ENCODE results near the gene SLC23A2. TPM values are rescaled to one million over a fixed set of nuclear protein-coding genes. Genes with fewer than 3 reads are reported as not detected.

SLC23A2 gene
- total RNA-seq, 1 donor from 2014 or later = 20.8 TPM

GRCh38 chr20:4957187-4957586 is 44.1 kb downstream of the SLC23A2 start:
- Histone ChIP-seq H3K4me1 (ENCODE audit: insufficient read depth, low read length) (peaks cover under 1% of the 10 kb centered on the region), H3K9ac (ENCODE audit: low read length) (no peak overlapping the region), H2AFZ (ENCODE audit: low read depth, low read length) (no peak overlapping the region), H4K20me1 (ENCODE audit: insufficient read depth, low read length) (no peaks in the 10 kb centered on the region), H3K4me2 (ENCODE audit: low read length) (no peak overlapping the region), H3K9me3 (ENCODE audit: insufficient read depth, low read depth, low read length) (peaks cover 4% of the 10 kb centered on the region), H3K4me3 (ENCODE audit: insufficient read depth, low read depth, low read length) (no peak overlapping the region), H3K27ac (ENCODE audit: low read depth, low read length) (no peak overlapping the region), H3K79me2 (ENCODE audit: insufficient read depth, low read length) (no peaks in the 10 kb centered on the region), H3K27me3 (ENCODE audit: insufficient read depth, low read length) (no peaks in the 10 kb centered on the region), H3K36me3 (ENCODE audit: insufficient read depth, low read length) (no peaks in the 10 kb centered on the region)
- Mint-ChIP-seq H3K27me3 (ENCODE audit: low read depth, unreplicated experiment) (no peaks in the 10 kb centered on the region), H3K4me1 (ENCODE audit: low read depth, unreplicated experiment) (peaks cover 13% of the 10 kb centered on the region), H3K4me3 (ENCODE audit: unreplicated experiment) (no peak overlapping the region), H3K9me3 (ENCODE audit: unreplicated experiment) (no peaks in the 10 kb centered on the region), H3K36me3 (ENCODE audit: low read depth, unreplicated experiment) (no peaks in the 10 kb centered on the region), H3K27ac (ENCODE audit: unreplicated experiment) (no peak overlapping the region)
- TF ChIP-seq EZH2 (IDR thresholded peaks at IDR 0.05; ENCODE audit: insufficient read depth, low read length) (no peak), CTCF (IDR thresholded peaks at IDR 0.05; ENCODE audit: insufficient read depth, low read depth, low read length) (no peak)
- DNase-seq (ENCODE audit: low read depth) (no peak), FAIRE-seq (no peak)

GRCh38 chr20:4956200-4956810 is 45.0 kb downstream of the SLC23A2 start:
- Mint-ChIP-seq H3K9me3 (ENCODE audit: unreplicated experiment) (no peaks in the 10 kb centered on the region), H3K27ac (ENCODE audit: unreplicated experiment) (no peak overlapping the region), H3K27me3 (ENCODE audit: low read depth, unreplicated experiment) (no peaks in the 10 kb centered on the region), H3K4me1 (ENCODE audit: low read depth, unreplicated experiment) (peaks cover 9% of the 10 kb centered on the region), H3K36me3 (ENCODE audit: low read depth, unreplicated experiment) (no peaks in the 10 kb centered on the region), H3K4me3 (ENCODE audit: unreplicated experiment) (no peak overlapping the region)
- FAIRE-seq = no peak
- Histone ChIP-seq H3K27me3 (ENCODE audit: insufficient read depth, low read length) (no peaks in the 10 kb centered on the region), H3K79me2 (ENCODE audit: insufficient read depth, low read length) (no peaks in the 10 kb centered on the region), H3K27ac (ENCODE audit: low read depth, low read length) (no peak overlapping the region), H2AFZ (ENCODE audit: low read depth, low read length) (no peak overlapping the region), H3K4me2 (ENCODE audit: low read length) (no peak overlapping the region), H3K9me3 (ENCODE audit: insufficient read depth, low read depth, low read length) (peaks cover 4% of the 10 kb centered on the region), H4K20me1 (ENCODE audit: insufficient read depth, low read length) (no peaks in the 10 kb centered on the region), H3K9ac (ENCODE audit: low read length) (no peak overlapping the region), H3K4me1 (ENCODE audit: insufficient read depth, low read length) (no peaks in the 10 kb centered on the region), H3K4me3 (ENCODE audit: insufficient read depth, low read depth, low read length) (no peak overlapping the region), H3K36me3 (ENCODE audit: insufficient read depth, low read length) (no peaks in the 10 kb centered on the region)
- no peak for DNase-seq (ENCODE audit: low read depth)
- TF ChIP-seq CTCF (IDR thresholded peaks at IDR 0.05; ENCODE audit: insufficient read depth, low read depth, low read length) = peak; percentile 92
- TF ChIP-seq EZH2 (IDR thresholded peaks at IDR 0.05; ENCODE audit: insufficient read depth, low read length) = no peak

- Histone ChIP-seq H3K27ac (ENCODE audit: low read depth, low read length) (no peak overlapping the region), H3K79me2 (ENCODE audit: insufficient read depth, low read length) (no peaks in the 10 kb centered on the region), H2AFZ (ENCODE audit: low read depth, low read length) (no peak overlapping the region), H3K9me3 (ENCODE audit: insufficient read depth, low read depth, low read length) (peaks cover 4% of the 10 kb centered on the region), H3K9ac (ENCODE audit: low read length) (no peak overlapping the region), H3K4me2 (ENCODE audit: low read length) (no peak overlapping the region), H3K4me3 (ENCODE audit: insufficient read depth, low read depth, low read length) (no peak overlapping the region), H3K27me3 (ENCODE audit: insufficient read depth, low read length) (no peaks in the 10 kb centered on the region), H3K4me1 (ENCODE audit: insufficient read depth, low read length) (peaks cover 7% of the 10 kb centered on the region), H4K20me1 (ENCODE audit: insufficient read depth, low read length) (peaks cover 8% of the 10 kb centered on the region), H3K36me3 (ENCODE audit: insufficient read depth, low read length) (no peaks in the 10 kb centered on the region)
- H3K27ac Mint-ChIP-seq (ENCODE audit: unreplicated experiment) = no peak overlapping the region
- no peaks in the 10 kb centered on the region for H3K9me3 Mint-ChIP-seq (ENCODE audit: unreplicated experiment)
- no peaks in the 10 kb centered on the region for H3K36me3 Mint-ChIP-seq (ENCODE audit: low read depth, unreplicated experiment)
- H3K4me3 Mint-ChIP-seq (ENCODE audit: unreplicated experiment) = no peak overlapping the region
- H3K27me3 Mint-ChIP-seq (ENCODE audit: low read depth, unreplicated experiment) = no peaks in the 10 kb centered on the region
- FAIRE-seq = no peak
- TF ChIP-seq CTCF (IDR thresholded peaks at IDR 0.05; ENCODE audit: insufficient read depth, low read depth, low read length) (no peak), EZH2 (IDR thresholded peaks at IDR 0.05; ENCODE audit: insufficient read depth, low read length) (no peak)
- H3K4me1 Mint-ChIP-seq (ENCODE audit: low read depth, unreplicated experiment) = peaks cover 26% of the 10 kb centered on the region
- DNase-seq (ENCODE audit: low read depth) = no peak
Observed at GRCh38 chr20:4953881-4954280, 47.4 kb downstream of the SLC23A2 start.

Measured in astrocyte (in vitro differentiated cells and primary cell).